Subcutaneous adipose tissue (tissue), 4 donors: ENCODE data around the gene NINL. TPM values are rescaled to one million over a fixed set of nuclear protein-coding genes. Genes with fewer than 3 reads are reported as not detected.

Experiments
- CTCF ChIP-seq: fragments of 450-650 bp; IDR thresholded peaks from one replicate; pipeline ENCODE4 v1.5.1; 2016; ENCODE audit warnings: low read depth, mild to moderate bottlenecking, control low read depth, antibody characterized with exemption, moderate library complexity
- total RNA-seq, 4 donors: library from RNA; depleted of rRNA; stranded (reverse); fragments of >200 nt; gene quantifications; one replicate each; pipeline ENCODE4 v1.1.0, GENCODE V29; 2016

NINL gene
- total RNA-seq, 4 donors from 2014 or later = 4.6 to 10.0 (median 4.8) TPM

- TF ChIP-seq CTCF = no peak
These were observed 99.0 kb downstream of the NINL start for GRCh38 chr20:25486377-25486776.

- no peak for TF ChIP-seq CTCF
These were observed 99.5 kb downstream of the NINL start for GRCh38 chr20:25485872-25486271.

GRCh38 chr20:25484911-25485511 is 100.3 kb downstream of the NINL start:
- TF ChIP-seq CTCF = no peak

- TF ChIP-seq CTCF = no peak
These were observed 101.0 kb downstream of the NINL start for GRCh38 chr20:25484224-25484846.

GRCh38 chr20:25483431-25484132 is 101.7 kb downstream of the NINL start:
- TF ChIP-seq CTCF = no peak

GRCh38 chr20:25481918-25482253 is 103.4 kb downstream of the NINL start:
- no peak for TF ChIP-seq CTCF

- no peak for TF ChIP-seq CTCF
These were observed 104.0 kb downstream of the NINL start for GRCh38 chr20:25481235-25481917.
